GM21390 (cell line): ENCODE results near the gene OR10W1.

ENCODE experiments used
- ATAC-seq: cut with Tn5 transposase; IDR thresholded peaks from one replicate; pipeline ENCODE4 v1.9.1; 2021; ENCODE audit not compliant: unreplicated experiment

OR10W1 gene

GRCh38 chr11:58268142-58268541 lies at the start of gene OR10W1:
Gene OR10W1, minus strand, starts transcription at chr11:58268260. Its CDS starts 402 bp downstream, at chr11:58267858.
- no peak for ATAC-seq

GRCh38 chr11:58316142-58316541 lies 48.1 kb upstream of the OR10W1 start:
- ATAC-seq = no peak

DNA sequence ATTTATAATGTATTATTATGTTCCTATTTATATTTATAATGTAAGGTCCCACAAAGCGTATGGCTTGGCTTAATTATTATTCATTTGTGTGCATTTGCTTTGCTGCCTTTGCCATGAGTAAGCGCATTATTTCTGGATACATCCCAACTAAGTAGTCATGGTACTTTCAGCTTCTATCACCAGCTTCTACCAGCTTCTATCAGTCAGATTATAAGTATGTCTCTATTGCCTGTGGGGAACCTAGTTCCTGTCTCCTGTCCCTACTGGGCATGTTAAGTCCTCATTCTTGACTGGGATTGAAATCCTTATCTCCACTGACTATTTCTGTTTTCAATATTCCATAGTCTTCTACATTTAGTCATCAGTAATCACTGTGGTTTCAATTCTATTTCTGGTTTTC lies 33.5 kb upstream of the OR10W1 start:
- no peak for ATAC-seq

DNA sequence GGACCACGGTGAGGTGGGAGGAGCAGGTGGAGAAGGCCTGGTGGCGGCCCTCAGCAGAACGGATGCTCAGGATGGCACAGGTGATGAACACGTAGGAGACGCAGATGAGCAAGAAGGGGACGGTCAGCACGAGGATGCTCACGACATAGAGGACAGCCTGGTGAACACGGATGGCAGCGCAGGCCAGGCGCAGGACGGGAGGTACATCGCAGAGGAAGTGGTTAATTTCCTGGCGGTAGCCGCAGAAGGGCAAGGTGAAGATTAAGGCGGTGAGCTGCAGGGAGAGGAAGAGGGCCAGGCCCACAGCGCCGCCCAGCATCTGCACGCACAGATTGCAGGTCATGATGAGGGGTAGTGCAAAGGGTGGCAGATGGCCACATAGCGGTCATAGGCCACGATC lies 24.0 kb upstream of the OR10W1 start:
- ATAC-seq = no peak

DNA sequence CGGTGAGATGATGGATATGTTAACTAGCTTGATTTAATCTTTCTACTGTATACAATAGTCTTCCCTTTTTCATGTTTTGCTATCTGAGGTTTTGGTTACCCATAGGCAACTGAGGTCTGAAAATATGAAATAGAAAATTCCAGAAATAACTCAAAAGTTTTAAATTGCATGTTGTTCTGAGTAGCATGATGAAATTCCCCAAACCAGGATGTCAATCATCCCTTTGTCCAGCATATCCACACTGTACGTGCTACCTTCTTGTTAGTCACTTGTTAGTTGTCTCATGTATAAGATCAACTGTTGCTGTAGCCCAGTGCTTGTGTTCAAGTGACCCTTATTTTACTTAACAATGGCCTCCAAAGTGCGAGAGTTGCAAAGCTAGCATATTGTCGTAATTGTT lies 21.2 kb upstream of the OR10W1 start:
- no peak for ATAC-seq

DNA sequence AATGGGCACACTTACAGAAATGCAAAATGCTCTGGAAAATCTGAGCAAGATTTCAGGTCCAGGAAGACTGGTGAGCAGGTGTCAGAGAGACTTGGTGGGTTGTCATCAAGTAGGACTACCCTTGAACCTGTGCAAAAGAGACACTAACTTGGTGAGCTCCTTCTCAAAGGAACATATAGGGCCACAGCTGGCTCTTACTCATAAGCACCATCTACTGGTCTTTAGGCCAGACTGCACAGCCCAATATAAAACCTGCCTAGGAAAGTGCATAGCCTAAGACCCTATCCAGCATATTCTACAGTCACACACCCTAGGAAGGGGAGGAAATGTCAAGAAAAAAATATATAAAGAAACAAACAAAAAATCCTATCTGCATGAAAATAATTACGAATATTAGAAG lies 18.2 kb upstream of the OR10W1 start:
- peak; percentile 79 for ATAC-seq

DNA sequence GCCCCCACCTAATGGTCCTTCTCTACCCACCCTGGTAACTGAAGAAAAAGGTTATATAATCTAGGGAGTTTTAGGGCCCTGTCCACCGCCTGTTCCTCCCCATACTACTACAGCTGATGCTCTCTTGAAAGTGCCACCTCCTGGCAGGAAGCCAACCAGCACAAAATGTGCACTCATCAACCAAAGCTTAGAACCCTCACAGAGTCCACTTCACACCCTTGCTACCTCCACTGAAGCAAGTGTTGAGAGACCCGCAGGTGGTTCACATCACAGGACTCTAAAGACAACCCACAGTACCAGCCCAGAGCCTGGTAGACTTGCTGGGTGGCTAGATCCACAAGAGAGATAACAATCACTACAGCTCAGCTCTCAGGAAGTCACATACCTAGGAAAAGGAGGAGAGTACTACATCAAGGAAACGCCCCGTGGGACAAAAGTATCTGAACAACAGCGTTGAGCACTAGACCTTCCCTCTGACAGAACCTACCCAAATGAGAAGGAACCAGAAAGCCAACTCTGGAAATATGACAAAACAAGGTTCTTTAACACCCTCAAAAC lies 17.5 kb upstream of the OR10W1 start:
- ATAC-seq = no peak

DNA sequence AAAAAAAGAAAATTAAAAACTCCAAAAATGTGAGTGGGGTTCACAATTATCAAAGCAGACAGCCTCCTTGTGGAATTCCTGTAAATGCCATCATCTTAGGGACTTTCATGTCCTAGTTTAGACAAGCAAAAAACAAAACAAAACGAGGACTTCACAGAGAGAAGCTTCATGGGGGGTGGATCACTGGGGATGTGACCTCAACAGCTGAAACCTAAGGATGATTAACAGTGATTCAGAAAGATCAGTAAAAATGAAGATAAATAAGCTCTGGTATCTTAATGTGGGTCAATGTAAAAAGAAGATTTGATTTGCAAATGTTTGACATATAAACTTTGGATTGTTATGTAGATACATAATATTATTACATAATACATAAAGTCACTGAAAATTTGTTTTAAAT lies 8.1 kb upstream of the OR10W1 start:
- no peak for ATAC-seq

DNA sequence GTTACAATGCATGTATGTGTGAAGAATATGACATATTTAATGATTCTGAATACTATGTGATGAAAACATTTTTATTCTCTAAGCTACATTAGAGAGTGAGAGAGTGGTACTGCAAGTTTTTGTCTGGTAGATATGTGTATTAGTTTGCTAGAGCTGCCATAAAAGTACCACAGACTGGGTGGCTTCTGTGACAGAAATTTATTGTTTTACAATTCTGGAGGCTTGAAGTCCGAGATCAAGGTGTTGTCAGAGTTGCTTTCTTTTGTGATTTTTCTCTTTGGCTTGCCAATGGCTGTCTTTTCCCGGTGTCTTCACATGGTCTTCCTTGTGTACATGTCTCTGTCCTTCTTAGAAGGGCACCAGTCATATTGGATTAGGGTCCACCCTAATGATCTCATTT lies 6.9 kb upstream of the OR10W1 start:
- no peak for ATAC-seq

- ATAC-seq = no peak
Observed at GRCh38 chr11:58259983-58260382, 8.1 kb downstream of the OR10W1 start.

DNA sequence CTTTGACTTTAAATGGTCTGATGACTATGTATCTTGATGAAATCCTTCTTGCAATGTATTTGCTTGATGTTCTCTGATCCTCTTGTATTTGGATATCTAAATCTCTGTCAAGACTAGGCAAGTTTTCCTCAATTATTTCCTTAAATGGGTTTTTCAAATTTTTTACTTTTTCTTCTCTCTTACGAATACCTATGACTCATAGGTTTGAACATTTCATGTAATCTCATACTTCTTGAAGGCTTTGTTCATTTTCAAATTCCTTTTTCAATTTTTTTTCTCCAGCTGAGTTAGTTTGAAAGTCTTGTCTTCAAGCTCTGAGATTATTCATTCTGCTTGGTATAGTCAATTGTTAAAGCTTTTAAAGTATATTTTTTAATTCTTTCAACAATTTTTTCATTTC lies 13.1 kb downstream of the OR10W1 start:
- no peak for ATAC-seq

- ATAC-seq = no peak
Observed at GRCh38 chr11:58243954-58244353, 24.1 kb downstream of the OR10W1 start.

DNA sequence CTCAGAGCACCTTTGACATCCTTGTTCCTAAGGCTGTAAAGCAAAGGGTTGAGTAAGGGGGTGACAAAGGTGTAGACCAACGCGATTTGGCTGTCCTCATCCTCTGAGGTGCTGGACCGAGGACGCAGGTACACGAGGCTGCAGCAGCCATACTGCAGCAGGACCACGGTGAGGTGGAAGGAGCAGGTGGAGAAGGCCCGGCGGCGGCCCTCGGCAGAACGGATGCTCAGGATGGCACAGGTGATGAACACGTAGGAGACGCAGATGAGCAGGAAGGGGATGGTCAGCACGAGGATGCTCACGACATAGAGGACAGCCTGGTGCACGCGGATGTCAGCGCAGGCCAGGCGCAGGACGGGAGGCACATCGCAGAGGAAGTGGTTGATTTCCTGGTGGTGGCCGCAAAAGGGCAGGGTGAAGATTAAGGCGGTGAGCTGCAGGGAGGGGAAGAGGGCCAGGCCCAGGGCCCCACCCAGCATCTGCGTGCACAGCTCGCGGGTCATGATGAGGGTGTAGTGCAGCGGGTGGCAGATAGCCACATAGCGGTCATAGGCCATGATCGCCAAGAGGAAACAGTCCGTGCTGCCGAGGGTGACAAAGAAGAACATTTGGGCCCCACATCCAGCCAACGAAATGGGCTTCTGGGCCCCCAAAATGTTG lies 40.0 kb downstream of the OR10W1 start:
- no peak for ATAC-seq

GRCh38 chr11:58222721-58223120 lies 45.3 kb downstream of the OR10W1 start:
- ATAC-seq = no peak
